Stomach (tissue), 4 donors: ENCODE data around the gene PRKCE.

Source experiments
- EP300 ChIP-seq: sonication (generic); formaldehyde crosslinking; IDR thresholded peaks from one replicate; pipeline ENCODE4 v1.6.1; 2017; ENCODE audit warnings: antibody characterized with exemption
- POLR2A ChIP-seq, 4 donors: fragments of 450-650 bp; IDR thresholded peaks; one replicate each; pipeline ENCODE4 v1.6.1; 2016; ENCODE audit warnings: antibody characterized with exemption in 4 of 4, control low read depth in 2 of 4, mild to moderate bottlenecking in 1 of 4, moderate library complexity in 1 of 4
- POLR2AphosphoS5 ChIP-seq, 3 donors: sonication (generic); formaldehyde crosslinking; IDR thresholded peaks; one replicate each; pipeline ENCODE4 v1.6.1; 2016; ENCODE audit warnings: antibody characterized with exemption in 3 of 3
- TF ChIP-seq, protein P1 (sequence below), 7 experiments: fragments of 450-650 bp in 4 of 7; fragments of 200-600 bp in 3 of 7; sonication (generic) in 3 of 7; IDR thresholded peaks; one replicate each; pipeline ENCODE4 v1.5.1; 2016 to 2019; ENCODE audit warnings: antibody characterized with exemption in 7 of 7, control low read depth in 2 of 7, mild to moderate bottlenecking in 1 of 7

GRCh38 chr2:45649462-45649857 lies 2.0 kb upstream of the PRKCE start:
- no peak for TF ChIP-seq EP300
- TF ChIP-seq, protein P1, sequence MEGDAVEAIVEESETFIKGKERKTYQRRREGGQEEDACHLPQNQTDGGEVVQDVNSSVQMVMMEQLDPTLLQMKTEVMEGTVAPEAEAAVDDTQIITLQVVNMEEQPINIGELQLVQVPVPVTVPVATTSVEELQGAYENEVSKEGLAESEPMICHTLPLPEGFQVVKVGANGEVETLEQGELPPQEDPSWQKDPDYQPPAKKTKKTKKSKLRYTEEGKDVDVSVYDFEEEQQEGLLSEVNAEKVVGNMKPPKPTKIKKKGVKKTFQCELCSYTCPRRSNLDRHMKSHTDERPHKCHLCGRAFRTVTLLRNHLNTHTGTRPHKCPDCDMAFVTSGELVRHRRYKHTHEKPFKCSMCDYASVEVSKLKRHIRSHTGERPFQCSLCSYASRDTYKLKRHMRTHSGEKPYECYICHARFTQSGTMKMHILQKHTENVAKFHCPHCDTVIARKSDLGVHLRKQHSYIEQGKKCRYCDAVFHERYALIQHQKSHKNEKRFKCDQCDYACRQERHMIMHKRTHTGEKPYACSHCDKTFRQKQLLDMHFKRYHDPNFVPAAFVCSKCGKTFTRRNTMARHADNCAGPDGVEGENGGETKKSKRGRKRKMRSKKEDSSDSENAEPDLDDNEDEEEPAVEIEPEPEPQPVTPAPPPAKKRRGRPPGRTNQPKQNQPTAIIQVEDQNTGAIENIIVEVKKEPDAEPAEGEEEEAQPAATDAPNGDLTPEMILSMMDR (IDR thresholded peaks at IDR 0.05), result no peak
- no peak for TF ChIP-seq POLR2AphosphoS5 (IDR thresholded peaks at IDR 0.05)
- no peak for TF ChIP-seq POLR2A (IDR thresholded peaks at IDR 0.05)
